NCI-H748 treated with DMSO at 0.1 percent for 48 hours (cell line): ENCODE measurements around the gene ITGA5.
"Not testable (repeated sequence)": the region's sequence is repeated elsewhere in the genome, so short reads cannot be mapped to it uniquely, and the experiment has no call there.

ENCODE experiments used
- DNase-seq: peaks from one replicate; lab custom pipeline; 2025; lab: John Stamatoyannopoulos, UW

The ITGA5 gene

DNA sequence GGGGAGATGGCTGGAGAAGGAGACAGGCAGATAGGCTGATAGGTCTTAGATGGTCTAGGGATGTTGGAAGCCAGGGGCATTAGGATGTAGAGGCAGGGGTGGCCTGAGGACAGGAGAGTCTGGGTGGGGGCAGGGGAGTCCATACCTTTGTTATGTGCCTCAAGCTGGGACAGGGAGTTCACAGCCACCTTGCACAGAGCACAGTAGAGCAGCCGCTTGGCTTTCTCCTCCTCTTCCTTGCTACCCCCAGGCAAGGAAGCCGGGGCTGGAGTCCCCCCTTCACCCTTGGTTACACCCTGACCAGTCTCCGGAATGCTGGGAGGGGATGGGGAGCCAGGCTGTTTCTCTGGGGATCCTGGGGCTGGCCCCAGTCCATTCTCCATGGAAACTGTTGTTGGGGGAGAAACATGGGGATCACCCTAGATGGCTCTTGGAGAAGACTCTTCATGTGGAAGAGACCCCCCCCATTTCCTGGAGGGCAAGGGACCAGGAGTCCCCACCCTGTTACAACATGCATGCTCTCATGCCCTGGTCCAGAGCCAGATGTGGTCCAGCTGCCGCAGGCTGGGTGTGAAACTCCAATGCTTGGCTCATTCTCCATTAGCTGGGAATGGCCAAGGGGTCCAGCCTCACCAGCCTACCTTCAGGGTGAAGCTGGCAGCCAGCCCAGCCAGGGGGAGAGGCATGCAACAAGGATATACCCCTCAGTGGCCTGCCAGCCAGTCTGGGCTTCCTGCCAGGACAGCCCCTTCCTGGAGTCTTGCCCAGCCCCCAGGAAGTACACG is 47.5 kb downstream of the ITGA5 start:
- no peak for DNase-seq

DNA sequence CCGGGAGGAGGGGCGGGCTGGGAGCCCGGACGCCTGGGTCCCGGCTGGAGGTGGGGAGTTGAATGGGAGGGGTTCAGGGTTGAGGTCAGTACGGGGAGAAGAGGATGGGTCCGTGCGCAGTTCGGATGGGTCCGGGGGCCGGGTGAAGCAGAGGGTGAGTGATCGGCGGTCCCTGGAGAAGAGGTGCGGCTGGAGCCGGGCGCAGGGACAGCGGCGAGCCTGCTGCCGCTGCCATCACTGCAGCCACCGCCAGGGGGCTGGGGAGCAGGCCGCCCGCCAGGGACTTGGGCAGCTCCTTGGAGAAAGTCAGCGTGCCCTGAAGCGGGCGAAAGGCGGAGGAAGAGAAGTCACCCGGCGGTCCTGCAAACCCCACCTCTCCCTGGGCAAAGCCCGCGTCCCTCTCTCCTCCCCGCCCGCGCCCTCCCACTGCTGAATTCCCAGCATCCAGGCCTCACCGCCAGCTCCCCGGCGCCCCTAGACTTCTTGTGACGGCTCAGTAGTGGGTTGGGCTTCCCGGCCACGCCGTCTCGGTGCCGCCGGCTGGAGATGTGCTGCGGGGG is 48.8 kb downstream of the ITGA5 start:
- peak; percentile 43 for DNase-seq

DNA sequence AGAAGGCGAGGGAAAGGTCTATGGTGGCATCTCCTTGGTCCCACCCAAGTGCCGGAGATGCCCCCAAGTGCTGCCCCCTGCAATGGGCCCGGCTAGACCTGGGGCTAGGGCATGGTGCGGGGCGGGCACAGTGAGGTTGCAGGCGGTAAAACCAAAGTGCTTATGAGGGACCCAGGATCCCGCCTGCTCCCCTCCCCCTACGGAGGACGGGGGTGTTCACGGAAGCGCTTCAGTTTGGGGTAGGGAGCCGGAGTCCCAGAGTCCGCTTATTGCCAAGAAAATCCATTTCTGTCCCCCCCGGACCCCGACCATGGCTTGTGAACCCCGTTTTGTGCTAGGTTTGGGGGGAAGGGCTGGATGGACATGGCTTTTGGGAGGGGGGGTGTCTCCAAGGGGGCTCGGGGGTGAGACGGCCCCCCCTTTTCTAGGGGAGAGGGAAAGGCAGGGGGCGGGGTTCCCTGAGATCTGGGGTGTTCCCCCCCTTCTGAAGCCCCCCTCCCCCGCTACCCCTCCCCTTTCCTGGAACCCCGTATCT is 49.4 kb downstream of the ITGA5 start:
- no peak for DNase-seq

GRCh38 chr12:54368709-54369596 is 50.1 kb downstream of the ITGA5 start:
- DNase-seq = peak; percentile 83

GRCh38 chr12:54368025-54368708 is 50.9 kb downstream of the ITGA5 start:
- DNase-seq = no peak

DNA sequence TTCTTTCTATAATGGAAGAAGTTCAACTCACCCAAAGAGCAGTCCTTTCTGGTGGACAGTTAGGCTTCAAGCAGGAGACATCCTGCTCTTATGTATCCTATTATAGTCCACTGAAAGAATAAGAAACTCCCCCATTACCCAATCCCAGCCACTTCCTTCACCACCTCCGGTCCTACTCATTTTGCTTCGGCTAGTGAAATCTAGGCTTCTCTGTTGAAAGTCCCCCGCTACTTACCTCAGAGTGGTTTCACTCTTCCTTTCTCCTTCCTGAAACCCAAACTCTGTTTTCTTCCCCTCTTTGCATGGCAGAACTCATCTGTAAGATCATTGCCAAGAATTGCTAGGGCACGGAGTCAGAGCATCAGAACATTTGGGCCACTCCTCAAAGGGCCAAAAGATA is 54.7 kb downstream of the ITGA5 start, which contains the start of gene GPR84:
GPR84 (minus strand) TSS at position 74 of the 400 bp plus-strand sequence. CDS start 635 bp downstream, outside the sequence.
- DNase-seq = no peak

GRCh38 chr12:54363618-54364017 is 55.4 kb downstream of the ITGA5 start:
- DNase-seq = no peak

- DNase-seq = no peak
Observed at GRCh38 chr12:54363047-54363446, 56.0 kb downstream of the ITGA5 start.

GRCh38 chr12:54360717-54361456 is 58.2 kb downstream of the ITGA5 start:
- peak; percentile 56 for DNase-seq

- no peak for DNase-seq
Observed at GRCh38 chr12:54359762-54360351, 59.2 kb downstream of the ITGA5 start.

GRCh38 chr12:54358945-54359761 is 59.9 kb downstream of the ITGA5 start:
- peak; percentile 98 for DNase-seq

- DNase-seq = peak; percentile 20
Observed at GRCh38 chr12:54358191-54358944, 60.7 kb downstream of the ITGA5 start.

- no peak for DNase-seq
Observed at GRCh38 chr12:54357506-54358190, 61.4 kb downstream of the ITGA5 start.

DNA sequence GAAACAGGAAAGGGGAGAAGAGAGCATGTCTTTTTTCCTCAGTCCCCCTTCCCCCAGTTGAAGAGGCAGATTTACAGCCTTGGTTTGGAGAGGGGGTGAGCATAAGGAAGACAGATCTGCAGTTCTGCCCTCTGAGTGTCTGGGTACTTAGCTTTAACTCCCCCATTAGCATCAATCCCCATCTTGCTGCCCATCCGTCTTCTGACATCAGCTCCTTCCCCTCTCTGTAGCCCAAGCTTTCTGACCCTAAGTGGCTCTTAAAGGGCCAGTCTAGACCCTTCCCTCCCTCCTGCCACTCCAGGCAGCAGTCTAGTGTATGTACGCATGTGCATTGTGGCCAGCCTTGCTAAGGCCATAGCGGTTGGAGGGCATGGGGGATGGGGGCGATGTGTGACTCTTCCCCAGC is 62.1 kb downstream of the ITGA5 start:
- no peak for DNase-seq

- no peak for DNase-seq
Observed at GRCh38 chr12:54356228-54356627, 62.8 kb downstream of the ITGA5 start.

DNA sequence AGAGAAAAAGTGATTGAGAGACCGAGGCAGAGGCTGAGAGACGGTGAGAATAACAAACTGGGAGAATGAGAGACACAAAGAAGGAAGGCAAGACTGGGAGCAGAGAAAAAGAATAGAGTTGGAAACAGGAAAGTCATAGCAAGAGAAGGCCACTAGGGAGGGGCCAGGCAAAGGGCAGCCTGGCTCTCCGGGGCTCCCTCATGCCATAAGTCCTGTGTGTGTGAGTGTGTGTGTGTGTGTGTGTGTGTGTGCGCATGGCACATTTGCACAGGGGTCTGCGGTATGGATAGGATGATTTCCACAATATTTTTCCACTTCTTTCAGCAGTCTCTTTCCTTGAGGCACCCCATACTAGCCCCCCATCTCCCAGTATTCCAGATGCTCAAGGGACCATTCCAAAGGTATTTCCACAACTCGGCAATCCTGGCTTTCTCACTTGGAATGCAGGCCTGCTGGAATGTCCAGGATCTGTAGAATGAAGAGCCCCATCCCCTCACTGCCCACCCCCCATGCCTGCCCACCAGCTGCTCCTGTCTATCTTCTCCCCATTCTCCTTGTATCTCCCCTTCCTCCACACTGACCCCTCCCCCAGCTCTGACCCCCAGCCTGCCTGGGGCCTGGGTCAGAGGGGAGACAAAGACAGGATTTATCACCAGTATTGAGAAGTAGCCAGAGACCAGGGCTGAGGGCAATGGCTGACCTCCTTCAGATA is 63.8 kb downstream of the ITGA5 start:
- no peak for DNase-seq

DNA sequence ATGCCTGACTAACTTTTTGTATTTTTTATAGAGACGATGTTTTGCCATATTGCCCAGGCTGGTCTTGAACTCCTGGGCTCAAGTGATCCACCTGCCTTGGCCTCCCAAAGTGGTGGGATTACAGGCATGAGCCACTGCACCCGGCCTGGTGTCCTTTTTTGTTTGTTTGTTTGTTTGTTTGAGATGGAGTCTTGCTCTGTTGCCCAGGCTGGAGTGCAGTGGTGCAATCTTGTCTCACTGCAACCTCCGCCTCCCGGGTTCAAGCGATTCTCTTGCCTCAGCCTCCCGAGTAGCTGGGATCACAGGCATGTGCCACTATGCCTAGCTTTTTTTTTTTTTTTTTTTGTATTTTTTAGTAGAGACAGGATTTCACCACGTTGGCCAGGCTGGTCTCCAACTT is 64.8 kb downstream of the ITGA5 start:
- DNase-seq = not testable (repeated sequence)
